H1 (cell line): ENCODE results near the gene GSE1. TPM values are rescaled to one million over a fixed set of nuclear protein-coding genes. Genes with fewer than 3 reads are reported as not detected.
A peak's percentile ranks its signal among the peaks of the same experiment; 100 is the strongest.

ENCODE experiments used
- CTCF ChIA-PET: fragments of 300-600 bp; sonication (Branson Sonifier 250); formaldehyde crosslinking; loops from one replicate; lab custom pipeline; 2021; ENCODE audit not compliant: partially characterized antibody; lab: Charles Lee
- POLR2A ChIA-PET: fragments of 300-600 bp; sonication (Branson Sonifier 250); formaldehyde crosslinking; loops from one replicate; lab custom pipeline; 2021; ENCODE audit warnings: inconsistent platforms; ENCODE audit not compliant: partially characterized antibody; lab: Charles Lee
- DNase-seq, 2 experiments: peaks; one replicate each; pipeline versions ENCODE4 v3.0.0 to v3.0.0-alpha.2; 2010 to 2022; ENCODE audit warnings: low spot score in 2 of 2, low read depth in 1 of 2, mixed read lengths in 1 of 2
- FAIRE-seq: peaks from 2 replicates; lab custom pipeline; 2011; peaks lifted over from hg19 to GRCh38; lab: Jason Lieb, UNC
- H2AFZ ChIP-seq: 2 replicates; pipeline ENCODE4 v1.8.1; 2012; ENCODE audit warnings: low read length, inconsistent platforms
- H2AK5ac ChIP-seq: 2 replicates; pipeline ENCODE4 v1.6.1; 2013; ENCODE audit warnings: low read depth, low read length
- H2BK120ac ChIP-seq: replicated peaks from 2 replicates; pipeline ENCODE3; 2013; ENCODE audit warnings: low read depth, low read length, inconsistent platforms
- H2BK12ac ChIP-seq: 2 replicates; pipeline ENCODE4 v1.6.1; 2013; ENCODE audit warnings: low read depth, low read length
- H2BK15ac ChIP-seq: 2 replicates; pipeline ENCODE4 v1.6.1; 2013; ENCODE audit warnings: low read length
- H2BK20ac ChIP-seq: 2 replicates; pipeline ENCODE4 v1.6.1; 2013; ENCODE audit warnings: low read length
- H2BK5ac ChIP-seq: 2 replicates; pipeline ENCODE4 v1.6.1; 2013; ENCODE audit warnings: low read depth, low read length
- H3K14ac ChIP-seq: 2 replicates; pipeline ENCODE4 v1.6.1; 2013; ENCODE audit warnings: inconsistent platforms; ENCODE audit not compliant: insufficient read length
- H3K18ac ChIP-seq: 2 replicates; pipeline ENCODE4 v1.6.1; 2013; ENCODE audit warnings: low read length; ENCODE audit errors: extremely low read depth
- H3K23ac ChIP-seq: 2 replicates; pipeline ENCODE4 v1.6.1; 2013; ENCODE audit warnings: inconsistent platforms; ENCODE audit not compliant: insufficient read length
- H3K23me2 ChIP-seq: 2 replicates; pipeline ENCODE4 v1.6.1; 2013; ENCODE audit warnings: low read depth, low read length
- H3K27ac ChIP-seq: 2 replicates; pipeline ENCODE4 v1.6.1; 2011; ENCODE audit warnings: low read depth, low read length, inconsistent platforms
- H3K27me3 ChIP-seq, 4 experiments: replicated peaks in 1 of 4; 1 replicate in 1 of 4; 2 replicates in 3 of 4; pipeline versions ENCODE4 v1.6.1 to v1.8.1; 2011 to 2013; ENCODE audit warnings: low read length in 3 of 4, mild to moderate bottlenecking in 3 of 4, inconsistent platforms in 2 of 4, mixed read lengths in 2 of 4, moderate library complexity in 1 of 4; ENCODE audit not compliant: control insufficient read depth in 3 of 4, insufficient read depth in 3 of 4; ENCODE audit errors: extremely low read depth in 1 of 4
- H3K36me3 ChIP-seq, 4 experiments: 2 replicates each; pipeline versions ENCODE4 v1.6.1 to v1.8.1; 2011 to 2013; ENCODE audit warnings: mild to moderate bottlenecking in 4 of 4, low read length in 3 of 4, moderate library complexity in 2 of 4, control low read depth in 1 of 4, inconsistent platforms in 1 of 4; ENCODE audit not compliant: insufficient read depth in 4 of 4, control insufficient read depth in 2 of 4
- H3K4ac ChIP-seq: replicated peaks from 2 replicates; pipeline ENCODE3; 2013; ENCODE audit warnings: low read length, low read depth, mixed read lengths, inconsistent platforms; ENCODE audit not compliant: insufficient read length
- H3K4me1 ChIP-seq, 4 experiments: replicated peaks in 1 of 4; 1 replicate in 1 of 4; 2 replicates in 3 of 4; pipeline versions ENCODE4 v1.6.1 to v1.8.1; 2011 to 2013; ENCODE audit warnings: low read length in 3 of 4, inconsistent platforms in 2 of 4, mixed read lengths in 1 of 4; ENCODE audit not compliant: insufficient read depth in 4 of 4, control insufficient read depth in 3 of 4
- H3K4me2 ChIP-seq, 2 experiments: 2 replicates each; pipeline versions ENCODE4 v1.6.1 to v1.8.1; 2011 to 2013; ENCODE audit warnings: low read depth in 2 of 2, low read length in 2 of 2, control low read depth in 1 of 2, inconsistent platforms in 1 of 2, mild to moderate bottlenecking in 1 of 2; ENCODE audit not compliant: insufficient read depth in 1 of 2
- H3K4me3 ChIP-seq, 4 experiments: fragments of 200-600, 300-600 bp in 1 of 4; sonication (generic), shearing (Covaris generic), sonication (Bioruptor Twin) in 1 of 4; 2 replicates each; pipeline versions ENCODE4 v1.5.1 to v1.8.1; 2011 to 2016; ENCODE audit warnings: low read length in 4 of 4, low read depth in 3 of 4, control low read depth in 2 of 4, inconsistent platforms in 2 of 4, mild to moderate bottlenecking in 2 of 4, mixed read lengths in 1 of 4, moderate library complexity in 1 of 4; ENCODE audit not compliant: insufficient read depth in 2 of 4; ENCODE audit errors: extremely low read depth in 1 of 4
- H3K56ac ChIP-seq: replicated peaks from 2 replicates; pipeline ENCODE3; 2013; ENCODE audit warnings: low read depth, mild to moderate bottlenecking, mixed read lengths, low read length, inconsistent platforms; ENCODE audit not compliant: insufficient read length
- H3K79me1 ChIP-seq: 2 replicates; pipeline ENCODE4 v1.6.1; 2013; ENCODE audit warnings: low read depth, low read length, control low read depth
- H3K79me2 ChIP-seq, 2 experiments: 2 replicates each; pipeline versions ENCODE4 v1.6.1 to v1.8.1; 2012 to 2013; ENCODE audit warnings: low read length in 2 of 2, mild to moderate bottlenecking in 2 of 2, inconsistent platforms in 1 of 2; ENCODE audit not compliant: insufficient read depth in 2 of 2, control insufficient read depth in 1 of 2
- H3K9ac ChIP-seq, 4 experiments: replicated peaks in 1 of 4; 1 replicate in 1 of 4; 2 replicates in 3 of 4; pipeline versions ENCODE4 v1.6.1 to v1.8.1; 2011 to 2013; ENCODE audit warnings: low read depth in 3 of 4, low read length in 3 of 4, control low read depth in 2 of 4, mild to moderate bottlenecking in 2 of 4, moderate library complexity in 2 of 4, inconsistent platforms in 1 of 4; ENCODE audit errors: extremely low read depth in 1 of 4
- H3K9me3 ChIP-seq, 2 experiments: 2 replicates each; pipeline versions ENCODE4 v1.6.1 to v1.8.1; 2012 to 2013; ENCODE audit warnings: mild to moderate bottlenecking in 2 of 2, moderate library complexity in 2 of 2, control low read depth in 1 of 2, inconsistent platforms in 1 of 2, low read depth in 1 of 2, low read length in 1 of 2, mixed read lengths in 1 of 2; ENCODE audit not compliant: insufficient read depth in 2 of 2
- H4K20me1 ChIP-seq, 2 experiments: replicated peaks in 1 of 2; 2 replicates each; pipeline versions ENCODE3 to v1.8.1; 2011 to 2013; ENCODE audit warnings: inconsistent platforms in 2 of 2, low read length in 2 of 2, mild to moderate bottlenecking in 1 of 2; ENCODE audit not compliant: insufficient read depth in 2 of 2, control insufficient read depth in 1 of 2
- H4K5ac ChIP-seq: 2 replicates; pipeline ENCODE4 v1.6.1; 2013; ENCODE audit warnings: low read length, low read depth, mixed read lengths, inconsistent platforms; ENCODE audit not compliant: insufficient read length
- H4K8ac ChIP-seq: 2 replicates; pipeline ENCODE4 v1.8.0; 2013; ENCODE audit warnings: mild to moderate bottlenecking, moderate library complexity, low read length, inconsistent platforms; ENCODE audit not compliant: insufficient read depth; ENCODE audit errors: extremely low read depth
- H4K91ac ChIP-seq: replicated peaks from 2 replicates; pipeline ENCODE3; 2013; ENCODE audit warnings: low read length, mixed read lengths, inconsistent platforms; ENCODE audit not compliant: insufficient read length
- ASH2L ChIP-seq: fragments of 200-600, 300-600 bp; sonication (generic); IDR thresholded peaks from one replicate; pipeline ENCODE4 v1.7.1; 2017; ENCODE audit warnings: low read length
- ATF3 ChIP-seq: IDR thresholded peaks from 2 replicates; pipeline ENCODE4 v1.6.1; 2011; ENCODE audit warnings: low read depth, mild to moderate bottlenecking, low read length; ENCODE audit not compliant: insufficient read depth
- BCL11A ChIP-seq, 2 experiments: IDR thresholded peaks; one replicate each; pipeline ENCODE4 v1.6.1; 2011; ENCODE audit warnings: low read depth in 2 of 2, low read length in 2 of 2, mild to moderate bottlenecking in 2 of 2
- BRCA1 ChIP-seq: IDR thresholded peaks from 2 replicates; pipeline ENCODE4 v1.6.1; 2012; ENCODE audit warnings: low read depth, low read length, improper control_type of control experiment
- HDAC2 ChIP-seq, 2 experiments: fragments of 300-600 bp in 1 of 2; sonication (generic) in 1 of 2; IDR thresholded peaks; 2 replicates each; pipeline ENCODE4 v1.6.1; 2011 to 2012; ENCODE audit warnings: low read depth in 2 of 2, low read length in 2 of 2, mild to moderate bottlenecking in 2 of 2, moderate library complexity in 2 of 2, borderline replicate concordance in 1 of 2, inconsistent platforms in 1 of 2
- JUN ChIP-seq: IDR thresholded peaks from 2 replicates; pipeline ENCODE4 v1.6.1; 2011; ENCODE audit warnings: low read depth, mild to moderate bottlenecking, improper control_type of control experiment, low read length
- KDM4A ChIP-seq: IDR thresholded peaks from one replicate; pipeline ENCODE4 v1.7.1; 2012; ENCODE audit warnings: low read depth, mild to moderate bottlenecking, moderate library complexity, low read length, inconsistent platforms; ENCODE audit not compliant: severe bottlenecking
- KDM5A ChIP-seq: fragments of 200-600 bp; IDR thresholded peaks from 2 replicates; pipeline ENCODE4 v1.7.1; 2012; ENCODE audit warnings: mild to moderate bottlenecking, low read length, inconsistent platforms, mixed read lengths
- NRF1 ChIP-seq: IDR thresholded peaks from 2 replicates; pipeline ENCODE4 v1.6.1; 2011; ENCODE audit warnings: mild to moderate bottlenecking, low read depth, low read length, improper control_type of control experiment
- RBBP5 ChIP-seq: IDR thresholded peaks from 2 replicates; pipeline ENCODE4 v1.7.1; 2012; ENCODE audit warnings: low read depth, mild to moderate bottlenecking, inconsistent platforms, low read length, moderate library complexity, borderline replicate concordance
- RFX5 ChIP-seq: IDR thresholded peaks from 2 replicates; pipeline ENCODE4 v1.6.1; 2011; ENCODE audit warnings: low read depth, low read length, improper control_type of control experiment, borderline replicate concordance
- YY1 ChIP-seq: IDR thresholded peaks from 2 replicates; pipeline ENCODE4 v1.6.1; 2011; ENCODE audit warnings: low read depth, mild to moderate bottlenecking, low read length
- WGBS, 2 experiments: shearing (Covaris generic) in 1 of 2; methylation state at CpG; one replicate each; pipeline versions ENCODE4 v1.1.6 to v1.1.7; 2013 to 2015; ENCODE audit warnings: low lambda C conversion rate in 2 of 2, mixed read lengths in 2 of 2, inconsistent platforms in 1 of 2, low coverage in 1 of 2, missing lambda C conversion rate in 1 of 2; ENCODE audit not compliant: insufficient replicate concordance in 2 of 2, insufficient coverage in 1 of 2, insufficient read length in 1 of 2; ENCODE audit errors: extremely low coverage in 1 of 2, missing lambda C conversion rate in 1 of 2; 5-methylcytosine and 5-hydroxymethylcytosine counted together
- polyA plus RNA-seq, 7 experiments: library from polyadenylated mRNA; depleted of rRNA in 3 of 7; stranded (reverse) in 5 of 7; unstranded in 2 of 7; fragments of >200 nt in 5 of 7; fragments of 200-250 nt in 2 of 7; gene quantifications; 1 replicate in 5 of 7; 2 replicates in 1 of 7; 4 replicates in 1 of 7; pipeline versions ENCODE4 v1.2.1 to v1.2.3, GENCODE V29; 2011 to 2013; ENCODE audit warnings: missing spikeins in 2 of 7, mixed read lengths in 2 of 7
- total RNA-seq: library from RNA; stranded (reverse); fragmentation: NEBNext Ultra II Directional; extraction: Animal tissue kit (Norgen Biotek cat#: 25700); gene quantifications from 2 replicates; pipeline ENCODE4 v1.2.1, GENCODE V29; 2021

Gene GSE1
- total and polyA plus RNA-seq, 2 of the 8 experiments (the other 6 are each of a cell fraction or from before 2014, with no cell fraction given), result 26.0 to 65.6 TPM

GRCh38 chr16:85706449-85707034, 93.4 kb downstream of the GSE1 start:
- H3K9ac ChIP-seq, result no peak overlapping the region
- no peak overlapping the region for H3K56ac ChIP-seq
- DNase-seq (no peak), FAIRE-seq (no peak)
- H2BK120ac ChIP-seq, result no peak overlapping the region
- H4K5ac ChIP-seq, result no peak overlapping the region
- H3K23ac ChIP-seq, result no peak overlapping the region
- CTCF ChIA-PET, result interaction anchor here (0.6 to 37.0 kb wide), 6 partner anchors 8 to 31 kb away, joined by 3 to 620 read pairs (median 3); no protein-coding TSS in a partner anchor
- H3K4me3 ChIP-seq, result no peak overlapping the region
- H3K4ac ChIP-seq, result no peak overlapping the region
- H2BK20ac ChIP-seq, result 0 out of 2 replicates have a peak overlapping the region, but pooled peaks have one; percentile 24
- no peak overlapping the region for H3K18ac ChIP-seq
- H3K79me1 ChIP-seq, result no peaks in the 10 kb centered on the region
- H2BK5ac ChIP-seq, result no peak overlapping the region
- H3K9me3 ChIP-seq, result peaks cover 0 to under 1% of the 10 kb centered on the region in 2 experiments; a peak in 1 of 4 replicates
- H3K4me2 ChIP-seq, result no peak overlapping the region
- H4K8ac ChIP-seq, result no peak overlapping the region; the same call in 1 of the 2 replicates
- 0 out of 2 replicates have a peak, but pooled peaks cover 1% of the 10 kb centered on the region for H3K23me2 ChIP-seq
- H2BK15ac ChIP-seq, result no peak overlapping the region
- H2BK12ac ChIP-seq, result 0 out of 2 replicates have a peak overlapping the region, but pooled peaks have one; percentile 2
- no peak overlapping the region for H2AFZ ChIP-seq
- 95% methylated on average over 11 of the region's 11 CpGs; no CpG with 5 or more reads in 1 of the 2 experiments for WGBS, 2 experiments
- H3K27me3 ChIP-seq, result no peaks in the 10 kb centered on the region
- H3K4me1 ChIP-seq, result no peaks in the 10 kb centered on the region
- no peak overlapping the region for H4K91ac ChIP-seq
- H4K20me1 ChIP-seq, result peaks cover 0 to 2% of the 10 kb centered on the region in 2 experiments
- no peak overlapping the region for H2AK5ac ChIP-seq
- no peak overlapping the region for H3K27ac ChIP-seq
- no peaks in the 10 kb centered on the region for H3K36me3 ChIP-seq
- no peak overlapping the region for H3K14ac ChIP-seq
- POLR2A ChIA-PET, result interaction anchor here (0.6 to 1.1 kb wide), 3 partner anchors 9 to 55 kb away, joined by 3 to 4 read pairs (median 3); no protein-coding TSS in a partner anchor
- no peaks in the 10 kb centered on the region for H3K79me2 ChIP-seq
- TF ChIP-seq YY1 (no peak), ASH2L (no peak), BCL11A (IDR thresholded peaks at IDR 0.05; ENCODE audit: low read depth in 2 of 2, low read length in 2 of 2) (no peak), RBBP5 (no peak), BRCA1 (no peak), NRF1 (no peak), ATF3 (no peak), KDM4A (no peak), KDM5A (no peak), JUN (no peak), HDAC2 (IDR thresholded peaks at IDR 0.05; ENCODE audit: borderline replicate concordance in 1 of 2, low read depth in 2 of 2, low read length in 2 of 2) (no peak), RFX5 (no peak)
